Ecto neural progenitor cell (in vitro differentiated cells): Measurements from ENCODE around the gene SNCG.
A peak's percentile ranks its signal among the peaks of the same experiment; 100 is the strongest.
"Not testable (repeated sequence)": the region's sequence is repeated elsewhere in the genome, so short reads cannot be mapped to it uniquely, and the experiment has no call there.

Experiments used
- DNase-seq: peaks from one replicate; pipeline ENCODE4 v3.0.0-alpha.2; 2018; ENCODE audit warnings: low spot score

SNCG gene

DNA sequence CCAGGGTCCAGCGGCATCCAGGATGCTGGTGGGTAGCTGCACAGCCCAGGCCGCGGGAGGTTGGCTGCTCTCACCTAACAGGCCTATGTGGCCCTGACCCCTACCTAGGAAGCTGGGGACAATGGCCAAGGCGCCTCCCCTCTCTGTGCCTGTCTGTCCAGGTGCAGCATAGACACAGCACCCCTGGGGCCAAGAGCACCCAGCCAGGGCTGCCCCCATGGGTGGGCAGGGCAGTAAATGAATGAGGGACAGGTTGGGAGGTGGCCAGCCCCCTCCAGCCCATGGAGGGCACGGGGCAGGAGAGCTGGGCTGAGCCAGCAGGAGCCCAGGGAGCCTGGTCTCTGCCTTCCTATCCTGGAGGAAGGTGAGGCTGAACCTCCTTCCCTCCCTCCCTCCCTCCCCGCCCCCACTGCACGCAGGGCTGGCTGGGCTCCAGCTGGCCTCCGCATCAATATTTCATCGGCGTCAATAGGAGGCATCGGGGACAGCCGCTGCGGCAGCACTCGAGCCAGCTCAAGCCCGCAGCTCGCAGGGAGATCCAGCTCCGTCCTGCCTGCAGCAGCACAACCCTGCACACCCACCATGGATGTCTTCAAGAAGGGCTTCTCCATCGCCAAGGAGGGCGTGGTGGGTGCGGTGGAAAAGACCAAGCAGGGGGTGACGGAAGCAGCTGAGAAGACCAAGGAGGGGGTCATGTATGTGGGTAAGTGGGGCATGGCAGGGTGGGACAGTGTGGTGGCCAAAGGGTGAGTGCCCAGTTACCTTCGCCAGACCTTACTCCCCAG lies at the start of gene SNCG:
Gene SNCG, plus strand, starts transcription at position 484 of the 785 bp plus-strand sequence. Its CDS starts 99 bp downstream, at position 583.
- peak; percentile 54 for DNase-seq

DNA sequence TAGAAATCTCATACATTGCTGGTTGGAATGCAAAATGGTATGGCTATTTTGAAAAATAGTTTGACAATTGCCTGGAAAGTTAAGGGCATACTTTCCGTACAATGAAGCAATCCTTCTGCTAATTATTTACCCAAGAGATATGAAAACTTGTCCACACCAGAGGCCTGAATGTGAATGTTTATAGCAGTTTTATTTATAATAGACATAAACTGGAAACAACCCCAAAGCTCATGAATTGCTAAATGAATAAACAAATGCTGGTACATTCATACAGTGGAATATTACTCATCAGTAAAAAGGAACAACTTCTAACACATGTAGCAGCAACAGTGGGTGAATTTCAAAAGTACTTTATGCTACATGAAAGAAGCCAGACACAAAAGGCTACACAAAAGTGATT lies 43.7 kb upstream of the SNCG start:
- DNase-seq: no peak

DNA sequence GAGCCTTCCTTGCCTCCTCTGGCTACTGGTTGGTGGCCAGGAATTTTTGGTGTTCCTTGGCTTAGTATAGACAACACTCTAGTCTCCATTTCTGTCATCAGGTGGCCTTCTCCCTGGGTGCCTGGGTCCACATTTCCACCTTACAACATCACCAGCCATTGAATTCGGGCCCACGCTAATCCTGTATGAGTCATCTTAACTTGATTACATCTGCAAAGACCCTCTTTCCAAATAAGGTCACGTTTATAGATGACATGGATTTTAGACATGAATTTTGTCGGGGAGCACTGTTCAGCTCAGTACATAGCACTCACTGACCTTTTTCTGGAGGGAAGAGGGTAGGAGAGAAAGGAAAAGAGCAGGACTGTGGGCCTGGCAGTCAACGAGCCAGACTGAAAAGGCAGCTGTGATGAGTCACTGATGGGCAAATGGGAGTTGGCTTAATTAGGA lies 40.4 kb upstream of the SNCG start:
- no peak for DNase-seq

DNA sequence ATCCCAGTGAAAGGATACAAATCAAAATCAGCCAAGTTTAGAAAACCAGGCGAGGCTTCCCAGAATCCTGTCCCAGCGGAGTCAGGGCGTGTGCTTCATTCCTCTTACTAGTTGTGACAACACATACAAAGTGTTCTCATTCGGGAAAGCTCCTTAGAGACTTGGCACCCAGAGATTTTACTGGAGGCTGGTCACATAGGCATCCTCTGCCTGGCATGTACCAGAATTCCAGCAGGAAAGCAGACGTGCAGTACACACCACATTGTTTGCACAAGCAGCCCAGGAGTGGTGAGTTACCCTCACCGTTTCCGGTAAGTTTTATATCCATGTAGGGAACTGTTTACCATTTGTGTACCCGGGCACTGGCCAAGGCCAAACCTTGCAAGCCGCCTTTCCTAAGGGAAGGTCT lies 35.8 kb upstream of the SNCG start:
- DNase-seq: no peak

DNA sequence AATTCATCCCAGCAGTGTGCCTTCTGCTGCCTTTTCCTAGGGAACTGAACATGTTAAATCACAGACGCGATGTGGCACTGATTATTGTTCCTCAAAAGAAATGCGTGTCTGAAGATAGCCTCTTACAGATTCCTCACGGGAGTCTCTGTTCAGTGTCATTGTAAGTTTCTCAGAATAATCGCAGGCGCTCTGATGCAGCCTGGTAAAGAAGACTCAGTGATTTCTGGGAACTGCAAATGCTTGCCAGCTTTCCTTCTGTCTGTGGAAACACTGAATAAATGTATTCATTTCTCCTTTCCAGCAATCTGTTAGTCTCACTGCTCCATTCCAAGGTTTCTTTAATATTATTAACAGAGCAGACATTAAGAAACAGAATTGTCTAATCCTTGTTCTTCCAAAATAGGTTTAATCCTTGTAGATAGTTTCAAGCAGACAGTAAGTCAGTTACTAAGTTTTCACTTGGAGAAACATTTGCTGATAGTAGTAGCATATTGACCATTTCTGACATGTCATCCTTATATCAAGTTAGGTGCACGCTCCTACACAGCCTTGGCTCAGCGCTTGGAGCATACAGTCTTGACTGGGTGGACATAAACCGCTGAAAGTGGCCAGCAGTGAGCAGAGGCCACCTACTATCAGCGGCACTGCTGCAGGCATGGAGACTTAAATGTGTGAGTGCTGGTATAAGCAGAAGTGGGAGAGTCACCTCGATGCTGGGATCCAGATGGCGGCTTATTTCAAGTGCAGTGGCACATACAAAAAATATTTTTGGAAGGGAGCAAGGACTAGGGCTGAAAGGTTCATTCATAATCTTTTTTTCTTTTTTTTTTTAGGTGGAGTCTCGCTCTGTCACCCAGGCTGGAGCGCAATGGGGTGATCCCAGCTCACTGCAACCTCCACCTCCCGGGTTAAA lies 28.7 kb upstream of the SNCG start:
- DNase-seq: no peak

DNA sequence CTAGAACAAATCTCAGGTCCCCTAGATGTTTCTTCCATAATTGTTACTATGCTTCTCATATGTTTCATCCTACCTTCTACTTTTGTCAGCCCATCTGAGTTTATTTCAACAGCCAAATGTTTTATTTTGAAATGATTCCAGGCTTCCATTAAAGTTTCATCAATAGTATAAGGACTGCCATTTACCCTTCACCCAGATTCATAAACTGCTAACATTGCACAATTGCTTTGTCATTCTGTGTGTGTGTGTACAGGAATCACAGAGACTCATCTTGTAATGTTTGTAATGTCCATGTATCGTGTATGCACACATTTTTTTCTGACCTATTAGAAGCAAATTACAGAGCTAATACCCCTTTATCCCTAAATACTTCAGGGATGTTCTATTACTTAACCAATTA lies 26.5 kb upstream of the SNCG start:
- no peak for DNase-seq

DNA sequence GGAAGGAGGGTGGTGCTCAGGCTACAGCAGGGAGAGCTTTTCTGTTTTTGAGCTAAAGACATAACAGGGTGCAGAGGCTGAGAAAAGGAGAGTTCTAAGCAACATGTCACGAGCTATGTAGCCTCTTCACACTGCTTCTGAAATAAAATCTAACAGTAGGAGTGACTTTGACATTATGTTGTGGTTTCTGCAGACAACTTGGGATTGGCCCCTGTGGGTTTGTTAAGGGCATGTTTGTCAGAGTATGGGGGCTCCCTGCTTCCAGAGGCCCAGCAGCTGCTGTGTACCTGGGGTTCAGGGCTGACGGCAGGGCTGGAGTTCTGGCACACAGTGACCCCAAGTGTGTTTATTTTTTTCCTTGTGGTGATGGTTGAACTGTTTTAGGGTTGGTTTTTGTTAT lies 25.7 kb upstream of the SNCG start:
- no peak for DNase-seq

DNA sequence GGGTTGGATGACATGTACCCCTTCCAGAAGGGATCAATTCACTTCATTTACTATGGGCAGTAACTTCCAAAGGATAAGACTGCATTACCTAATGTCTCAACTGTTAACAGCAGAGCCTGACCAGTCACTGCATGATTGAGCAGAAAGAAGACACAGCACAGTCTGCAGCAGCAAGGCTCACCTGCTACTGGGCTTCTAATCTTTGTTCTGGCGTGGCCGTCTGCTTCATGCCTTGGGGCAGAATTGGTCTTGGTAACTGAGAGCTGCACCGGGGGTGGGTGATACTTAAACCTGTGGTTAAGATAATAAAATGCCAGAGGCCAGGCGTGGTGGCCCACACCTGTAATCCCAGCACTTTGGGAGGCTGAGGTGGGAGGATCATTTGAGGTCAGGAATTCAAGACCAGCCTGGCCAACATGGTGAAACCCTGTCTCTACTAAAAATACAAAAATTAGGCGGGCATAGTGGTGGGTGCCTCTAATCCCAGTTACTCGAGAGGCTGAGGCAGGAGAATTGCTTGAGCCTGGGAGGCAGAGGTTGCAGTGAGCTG lies 24.2 kb upstream of the SNCG start:
- DNase-seq: not testable (repeated sequence)

DNA sequence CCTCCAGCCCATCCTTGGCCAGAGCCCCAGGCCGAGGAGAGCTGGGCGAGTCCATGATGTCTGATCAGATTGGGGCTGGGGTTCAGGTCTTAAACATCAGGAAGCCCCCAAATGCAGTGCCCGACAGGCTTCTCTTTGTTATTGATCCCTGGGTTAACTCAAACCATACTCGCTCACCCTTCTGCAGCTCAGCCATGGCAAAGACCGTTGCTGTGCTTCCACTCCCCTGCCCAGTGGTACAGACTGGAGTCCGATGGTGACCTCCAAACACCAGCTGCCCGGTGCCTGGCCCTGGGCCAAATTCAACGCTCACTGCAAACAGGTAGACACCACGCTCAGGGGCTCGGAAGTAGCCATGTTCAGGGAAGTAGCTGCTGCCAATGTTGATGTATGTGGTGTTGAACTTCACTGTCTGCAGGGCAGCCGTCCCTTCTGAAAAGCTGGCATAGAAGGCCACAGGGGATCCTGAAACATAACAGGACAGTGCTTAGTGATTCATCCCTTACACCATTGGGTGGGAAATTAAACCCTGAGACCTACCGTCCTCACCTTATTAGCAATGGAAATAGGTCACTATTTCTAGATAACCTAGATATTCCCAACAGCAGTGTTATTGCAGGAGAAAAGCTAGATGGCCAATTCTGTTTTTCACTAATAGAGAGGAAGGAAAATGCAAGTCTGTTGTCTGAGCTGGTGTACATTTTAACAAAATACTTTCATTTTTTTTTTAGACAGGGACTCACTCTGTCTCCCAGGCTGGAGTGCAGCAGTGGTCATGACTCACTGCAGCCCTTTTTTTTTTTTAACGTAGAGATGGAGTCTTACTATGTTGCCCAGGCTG lies 21.5 kb upstream of the SNCG start:
- DNase-seq: no peak

DNA sequence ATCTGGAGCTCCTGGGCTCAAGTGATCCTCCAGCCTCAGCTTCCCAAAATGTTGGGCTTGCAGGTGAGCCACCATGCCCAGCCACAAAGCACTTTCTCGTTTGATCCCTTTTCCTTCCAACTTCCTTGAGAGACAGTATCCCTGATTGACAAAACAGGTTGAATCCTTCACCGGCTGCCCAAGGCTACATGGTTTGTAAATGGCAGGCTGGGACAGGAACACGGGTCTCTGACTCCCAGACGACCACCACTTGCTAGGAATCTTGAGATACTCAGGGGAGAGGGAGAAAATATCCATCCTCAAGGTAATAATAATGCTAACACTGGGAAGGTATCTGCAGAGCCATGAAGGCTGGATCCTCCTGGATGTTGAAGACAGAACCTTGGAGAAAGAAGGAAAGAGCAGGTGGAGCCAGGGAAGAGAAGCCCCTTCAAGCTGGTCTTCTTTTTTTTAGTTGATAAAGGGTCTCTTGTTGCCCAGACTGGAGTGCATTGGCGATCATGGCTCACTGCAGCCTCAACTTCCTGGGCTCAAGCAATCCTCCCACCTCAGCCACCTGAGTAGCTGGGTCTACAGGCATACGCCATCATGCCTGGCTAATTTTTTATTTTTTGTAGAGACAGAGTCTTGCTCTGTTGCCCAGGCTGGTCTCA lies 20.8 kb upstream of the SNCG start:
- DNase-seq: no peak

DNA sequence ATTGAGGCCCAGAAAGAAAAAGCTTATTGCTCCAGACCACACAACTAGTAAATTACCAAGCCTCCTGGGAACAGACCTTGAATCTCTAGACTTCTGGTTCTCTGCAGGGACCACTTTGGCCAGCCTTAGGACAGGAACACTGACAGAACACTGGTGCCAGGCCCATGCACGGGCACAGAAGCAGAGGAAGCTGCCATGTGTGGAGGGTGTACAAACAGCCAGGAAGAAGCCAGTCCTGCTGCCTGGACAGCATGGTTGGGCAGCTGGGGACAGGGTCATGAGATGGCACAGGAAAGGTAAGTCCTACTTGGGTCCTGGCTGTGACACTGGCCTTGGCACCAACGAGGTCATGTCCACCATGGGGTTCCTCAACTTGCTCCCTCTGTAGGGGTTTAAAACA lies 20.1 kb upstream of the SNCG start:
- no peak for DNase-seq

DNA sequence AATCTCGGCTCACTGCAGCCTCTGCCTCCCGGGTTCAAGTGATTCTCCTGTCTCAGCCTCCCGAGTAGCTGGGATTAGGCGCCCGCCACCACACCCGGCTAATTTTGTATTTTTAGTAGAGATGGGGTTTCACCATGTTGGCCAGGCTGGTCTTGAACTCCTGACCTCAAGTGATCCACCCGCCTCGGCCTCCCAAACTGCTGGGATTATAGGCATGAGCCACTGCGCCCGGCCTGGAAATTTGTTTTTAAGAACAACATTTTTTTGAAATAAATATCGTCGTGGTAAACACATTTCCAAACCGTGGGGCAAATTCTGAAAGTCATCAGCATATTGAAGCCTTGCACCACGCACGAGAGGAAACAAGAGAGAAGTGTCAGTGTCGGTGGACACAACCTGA lies 18.3 kb upstream of the SNCG start:
- not testable (repeated sequence) for DNase-seq

DNA sequence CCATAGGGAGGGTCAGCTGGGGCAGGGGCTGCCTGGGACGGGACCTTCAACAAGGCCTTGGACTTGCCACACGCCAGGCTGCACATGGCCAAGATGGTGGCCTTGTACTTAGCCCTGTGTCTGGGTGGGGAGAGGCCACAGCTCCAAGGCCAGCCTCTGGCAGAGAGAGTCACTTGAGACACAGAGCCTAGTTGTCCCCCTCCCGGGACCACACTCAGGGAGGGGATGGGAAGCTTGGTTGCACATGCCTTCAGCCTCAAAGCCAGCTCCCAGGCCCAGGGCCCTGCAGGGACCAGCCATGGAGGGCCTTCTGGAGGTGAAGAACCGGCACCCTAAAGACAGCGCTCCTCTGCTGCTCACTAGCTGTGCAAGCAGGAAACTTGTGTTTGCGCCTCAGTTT lies 17.7 kb upstream of the SNCG start:
- DNase-seq: no peak

DNA sequence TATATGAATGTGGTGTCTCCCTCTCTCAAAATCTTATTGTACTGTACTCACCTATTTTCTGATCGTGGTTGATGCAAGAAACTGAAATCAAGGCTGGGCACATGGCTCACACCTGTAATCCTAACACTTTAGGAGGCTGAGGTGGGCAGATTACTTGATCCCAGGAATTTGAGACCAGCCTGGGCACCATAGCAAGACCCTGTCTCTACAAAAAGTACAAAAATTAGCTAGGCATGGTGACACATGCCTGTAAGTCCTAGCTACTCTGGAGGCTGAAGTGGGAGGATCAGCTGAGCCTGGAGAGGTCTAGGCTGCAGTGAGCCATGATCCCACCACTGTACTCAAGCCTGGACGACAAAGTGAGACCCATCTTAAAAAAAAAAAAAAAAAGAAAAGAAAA lies 17.0 kb upstream of the SNCG start:
- DNase-seq: no peak

DNA sequence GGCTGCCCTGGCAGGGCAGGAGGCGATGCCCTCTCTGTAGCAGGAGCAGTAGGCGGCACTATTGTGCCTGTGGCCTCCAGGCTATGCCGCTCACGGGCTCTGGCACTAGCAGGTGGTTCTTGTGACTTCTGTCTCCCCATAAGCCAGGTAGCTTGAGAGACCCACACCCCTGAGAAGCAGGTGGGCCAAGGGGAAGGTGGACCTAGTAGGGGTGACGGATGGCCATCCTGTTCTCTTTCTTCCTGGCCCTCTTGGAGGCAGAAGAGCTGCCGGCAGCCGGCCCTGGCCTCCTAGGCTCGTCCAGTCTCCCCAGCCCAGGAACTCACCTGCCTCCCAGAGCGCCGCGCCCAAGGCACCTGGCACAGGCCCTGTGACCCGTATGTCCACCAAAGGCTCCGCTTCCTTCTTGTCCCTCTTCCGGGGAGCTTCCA lies 16.4 kb upstream of the SNCG start:
- no peak for DNase-seq

DNA sequence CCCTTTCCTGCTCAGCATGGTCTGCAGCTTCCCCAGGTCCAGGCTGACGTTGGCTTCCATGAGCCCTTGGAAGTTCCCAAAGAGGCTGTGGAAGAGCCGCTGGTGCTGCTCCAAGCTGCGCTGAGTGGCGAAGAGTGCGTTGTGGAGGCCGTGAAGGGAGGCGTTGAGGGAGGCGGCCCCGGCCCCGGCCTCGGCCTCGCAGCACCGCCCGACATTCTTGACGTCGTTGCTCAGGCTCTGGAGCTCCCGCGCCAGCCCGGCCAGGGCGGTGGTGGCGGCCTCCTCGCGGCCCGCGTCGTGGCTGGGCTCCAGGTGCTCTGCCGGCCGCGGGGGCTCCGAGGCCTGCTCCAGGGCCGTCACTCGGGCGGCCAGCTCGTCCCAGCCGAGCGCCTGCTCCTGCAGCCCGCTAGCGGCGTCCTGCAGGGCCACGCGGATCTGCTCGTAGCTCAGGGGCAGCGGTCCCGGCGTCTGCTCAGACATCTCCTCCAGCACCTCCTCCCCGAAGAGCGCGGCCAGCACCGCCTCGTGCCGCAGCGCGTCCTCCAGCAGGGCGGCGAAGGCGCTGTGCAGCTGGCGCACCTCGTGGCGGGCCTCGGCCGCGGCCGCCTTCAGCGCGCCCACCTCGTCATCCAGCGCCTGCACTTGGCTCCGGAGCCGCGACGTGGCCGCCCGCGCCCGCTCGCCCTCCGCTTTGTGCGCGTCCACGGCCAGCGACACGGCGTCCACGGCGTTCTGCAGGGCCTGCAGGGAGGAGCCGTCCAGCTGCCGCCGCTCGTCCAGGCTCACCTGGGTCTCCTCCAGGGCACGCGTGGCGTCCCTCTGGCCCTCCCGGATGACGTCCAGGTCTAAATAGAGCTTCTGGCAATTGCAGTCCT lies 15.7 kb upstream of the SNCG start:
- no peak for DNase-seq

DNA sequence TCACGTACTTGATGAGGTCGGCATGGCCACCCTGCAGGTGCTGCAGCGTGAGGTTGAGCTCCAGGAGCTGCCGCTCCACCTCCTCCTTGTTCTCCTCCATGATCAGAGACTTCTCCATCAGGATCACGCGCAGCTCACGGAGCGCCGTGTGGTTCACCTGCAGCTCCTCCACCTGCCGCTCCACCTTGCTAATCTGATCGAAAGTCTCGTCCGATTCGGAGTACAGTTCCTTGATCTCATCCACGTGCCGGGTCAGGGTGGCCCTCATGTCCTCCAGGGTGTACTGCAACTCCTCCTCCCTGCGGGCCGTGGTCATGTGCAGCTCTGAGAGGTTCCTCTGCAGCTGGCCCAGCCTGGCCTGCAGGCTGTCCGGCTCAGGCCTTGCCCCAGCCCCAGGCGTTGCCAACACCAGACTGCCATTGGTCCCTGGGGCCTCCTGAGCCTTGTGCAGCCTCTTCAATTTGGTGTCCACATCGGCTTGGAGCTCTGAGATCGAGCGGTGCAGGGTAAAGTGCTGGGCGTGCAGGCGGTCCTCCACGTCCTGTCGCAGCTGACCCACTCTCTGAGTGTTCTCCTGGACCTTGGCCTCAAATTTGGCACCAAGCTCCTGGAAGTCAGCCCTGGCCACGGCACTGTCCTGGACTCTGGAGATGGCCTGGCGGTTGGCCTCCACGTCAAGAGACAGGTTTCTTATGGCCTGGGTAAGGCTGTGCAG lies 14.9 kb upstream of the SNCG start:
- DNase-seq: no peak

DNA sequence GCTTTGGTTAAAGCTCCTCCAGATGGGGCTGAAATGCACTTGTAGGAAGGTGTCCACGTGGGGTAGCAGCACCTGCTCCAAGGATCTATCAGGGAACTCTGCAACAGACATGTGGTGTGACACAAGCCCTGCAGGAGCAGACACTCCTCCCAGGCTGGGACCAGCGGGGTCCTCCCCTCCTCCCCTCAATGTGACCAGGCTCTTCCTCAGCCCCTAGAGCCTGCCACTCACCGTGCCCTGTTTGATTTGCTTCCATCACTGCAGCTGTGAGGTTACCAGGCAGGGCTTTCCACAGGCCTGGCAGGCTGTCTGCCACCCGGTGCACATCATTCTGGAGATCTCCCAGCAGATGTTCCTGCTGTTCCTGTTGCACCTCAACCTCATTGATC lies 14.4 kb upstream of the SNCG start:
- no peak for DNase-seq

DNA sequence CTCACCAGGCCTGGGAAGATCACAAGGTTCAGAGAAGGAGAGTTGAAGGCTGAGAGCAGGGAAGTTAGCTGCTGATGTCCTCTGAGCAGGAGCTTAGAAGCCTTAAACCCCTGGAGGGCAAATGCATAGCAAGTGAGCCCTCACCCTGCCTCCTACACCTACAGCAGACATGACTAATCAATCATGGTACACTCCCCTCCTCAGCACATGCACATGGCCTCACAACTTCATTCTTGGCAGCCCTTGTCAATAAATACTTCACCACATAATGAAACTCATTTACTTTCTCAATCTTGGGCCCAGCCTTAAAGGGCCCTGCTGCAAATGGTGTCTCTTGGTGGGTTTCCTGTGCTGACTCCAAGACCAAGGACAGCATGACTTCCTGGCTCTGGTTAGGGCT lies 13.9 kb upstream of the SNCG start:
- no peak for DNase-seq

DNA sequence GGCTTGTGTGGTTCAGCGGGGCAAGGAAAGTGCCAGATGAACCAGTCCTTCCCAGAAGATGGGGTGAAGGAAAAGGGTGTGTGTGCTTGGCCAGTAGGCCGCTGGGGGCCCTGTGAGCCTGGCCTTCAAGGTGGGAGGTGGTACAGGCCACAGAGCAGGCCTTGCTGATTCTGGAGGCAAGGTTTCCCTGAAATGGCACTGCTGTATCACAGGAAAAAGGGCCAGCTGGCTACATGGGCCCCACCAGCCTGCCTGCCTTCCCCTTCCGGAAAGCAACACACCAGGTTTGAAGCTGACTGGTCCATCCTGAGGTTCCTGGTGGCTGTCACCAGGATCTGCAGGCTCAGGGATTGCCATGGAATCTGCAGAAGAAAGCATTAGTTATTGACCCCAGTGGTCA lies 13.5 kb upstream of the SNCG start:
- DNase-seq: no peak
